K562 (cell line): ENCODE results near the gene AANAT. TPM values are rescaled to one million over a fixed set of nuclear protein-coding genes. Genes with fewer than 3 reads are reported as not detected.

ENCODE experiments used
- ATAC-seq: fragments of 200-7000 bp; cut with Tn5 transposase; 3 replicates; pipeline ENCODE4 v1.9.1; 2020; ENCODE audit warnings: moderate library complexity
- BruUV-seq: library from RNA; stranded (reverse); fragments of 400-500 nt; replicated peaks from 2 replicates; lab custom pipeline; 2021; lab: Mats Ljungman, UMichigan
- CTCF ChIA-PET: fragments of 300-600 bp; formaldehyde crosslinking; extraction: SDS; loops from one replicate; lab custom pipeline; 2021; ENCODE audit warnings: low intra/inter-chr PET ratio; lab: Yijun Ruan, JAX
- POLR2A ChIA-PET: fragments of 300-600, 350-650 bp; sonication (Branson Sonifier 250); formaldehyde crosslinking; extraction: SDS; loops from one replicate; lab custom pipeline; 2021; ENCODE audit warnings: antibody characterized with exemption, inconsistent platforms; lab: Yijun Ruan, JAX
- DNase-seq, 4 experiments: peaks; one replicate each; pipeline versions ENCODE4 v3.0.0 to v3.0.0-alpha.2; 2011 to 2018; ENCODE audit warnings: low spot score in 3 of 4, mixed read lengths in 3 of 4; ENCODE audit errors: extremely low read depth in 1 of 4
- FAIRE-seq: peaks from 2 replicates; lab custom pipeline; 2011; peaks lifted over from hg19 to GRCh38; lab: Jason Lieb, UNC
- H2AFZ ChIP-seq: 2 replicates; pipeline ENCODE4 v1.6.0; 2011; ENCODE audit warnings: low read depth, low read length, control low read depth, inconsistent platforms
- H3K27ac ChIP-seq: fragments of 200-600 bp; 3 replicates; pipeline ENCODE4 v1.8.0; 2011; ENCODE audit warnings: low read depth, mild to moderate bottlenecking, control low read depth, inconsistent platforms, low read length, moderate library complexity, mixed read lengths; ENCODE audit errors: extremely low read depth
- H3K27me3 ChIP-seq, 2 experiments: fragments of 300-600 bp in 1 of 2; 2 replicates in 1 of 2; 3 replicates in 1 of 2; pipeline versions ENCODE4 v1.6.0 to v1.8.0; 2011; ENCODE audit warnings: inconsistent platforms in 2 of 2, low read length in 2 of 2, mild to moderate bottlenecking in 1 of 2, mixed read lengths in 1 of 2, moderate library complexity in 1 of 2; ENCODE audit not compliant: control insufficient read depth in 2 of 2, insufficient read depth in 2 of 2
- H3K36me3 ChIP-seq: fragments of 300-600 bp; 3 replicates; pipeline ENCODE4 v1.8.0; 2011; ENCODE audit warnings: mild to moderate bottlenecking, low read length, inconsistent platforms; ENCODE audit not compliant: control insufficient read depth, insufficient read depth
- H3K4me1 ChIP-seq, 2 experiments: fragments of 200-600 bp in 1 of 2; replicated peaks in 1 of 2; 2 replicates in 1 of 2; 3 replicates in 1 of 2; pipeline versions ENCODE4 v1.5.1 to v1.8.0; 2011; ENCODE audit warnings: inconsistent platforms in 2 of 2, low read length in 2 of 2, mild to moderate bottlenecking in 1 of 2, mixed read lengths in 1 of 2, moderate library complexity in 1 of 2; ENCODE audit not compliant: control insufficient read depth in 2 of 2, insufficient read depth in 2 of 2
- H3K4me2 ChIP-seq: 2 replicates; pipeline ENCODE4 v1.6.1; 2011; ENCODE audit warnings: low read length, control low read depth, inconsistent platforms, mixed read lengths; ENCODE audit not compliant: insufficient read depth
- H3K4me3 ChIP-seq: fragments of 200-600 bp; sonication (generic), shearing (Covaris generic); 2 replicates; pipeline ENCODE4 v1.5.1; 2016; ENCODE audit warnings: control low read depth, inconsistent platforms
- H3K79me2 ChIP-seq: fragments of 200-600 bp; 3 replicates; pipeline ENCODE4 v1.8.0; 2011; ENCODE audit warnings: low read length, inconsistent platforms; ENCODE audit not compliant: control insufficient read depth, insufficient read depth
- H3K9ac ChIP-seq, 2 experiments: 2 replicates each; pipeline versions ENCODE4 v1.6.0 to v1.6.1; 2011; ENCODE audit warnings: low read depth in 2 of 2, low read length in 2 of 2, control low read depth in 1 of 2, inconsistent platforms in 1 of 2, mild to moderate bottlenecking in 1 of 2, mixed read lengths in 1 of 2; ENCODE audit not compliant: insufficient read depth in 1 of 2
- H3K9me1 ChIP-seq: one replicate; pipeline ENCODE4 v1.6.0; 2011; ENCODE audit warnings: inconsistent platforms, mild to moderate bottlenecking, low read length, moderate library complexity; ENCODE audit not compliant: control insufficient read depth, insufficient read depth
- H3K9me3 ChIP-seq: replicated peaks from 2 replicates; pipeline ENCODE4 v1.5.1; 2011; ENCODE audit warnings: low read depth, low read length, inconsistent platforms; ENCODE audit not compliant: control insufficient read depth, insufficient read depth
- H4K20me1 ChIP-seq: replicated peaks from 2 replicates; pipeline ENCODE4 v1.6.1; 2011; ENCODE audit warnings: low read length, inconsistent platforms, mixed read lengths; ENCODE audit not compliant: control insufficient read depth, insufficient read depth
- CBFA2T3 ChIP-seq: fragments of 450-650 bp; IDR thresholded peaks from 2 replicates; pipeline ENCODE4 v1.6.1; 2017
- CBX5 ChIP-seq: IDR thresholded peaks from 2 replicates; pipeline ENCODE4 v1.6.1; 2014; ENCODE audit warnings: low read depth, borderline replicate concordance
- CREB3L1 ChIP-seq: fragments of 450-650 bp; IDR thresholded peaks from 2 replicates; pipeline ENCODE4 v1.6.1; 2014; ENCODE audit warnings: low read depth, mild to moderate bottlenecking, moderate library complexity, borderline replicate concordance
- FOXK2 ChIP-seq, 2 experiments: fragments of 450-650 bp; IDR thresholded peaks in 1 of 2; conservative IDR thresholded peaks in 1 of 2; 2 replicates each; pipeline ENCODE4 v1.6.1; 2016; ENCODE audit warnings: low read depth in 2 of 2, mild to moderate bottlenecking in 1 of 2
- ZNF212 ChIP-seq: fragments of 450-650 bp; formaldehyde crosslinking; IDR thresholded peaks from 2 replicates; pipeline ENCODE4 v1.4.0; 2020; ENCODE audit warnings: mild to moderate bottlenecking
- ZNF766 ChIP-seq: fragments of 200-800 bp; sonication (Bioruptor generic); conservative IDR thresholded peaks from 2 replicates; pipeline ENCODE4 v1.6.1; 2016; ENCODE audit warnings: missing genetic modification characterization, missing compliant biosample characterization
- WGBS: fragments of 100-300 bp; shearing (Covaris generic); methylation state at CpG from one replicate; pipeline ENCODE4 v1.1.6; 2016; ENCODE audit warnings: low coverage, mixed read lengths; ENCODE audit not compliant: insufficient coverage; ENCODE audit errors: missing lambda C conversion rate; 5-methylcytosine and 5-hydroxymethylcytosine counted together
- in situ Hi-C: fragments of 300-500 bp; cut with MboI; formaldehyde crosslinking; loops from 4 replicates; pipeline ENCODE4 v1.15.0; 2018; ENCODE audit warnings: inconsistent platforms, mixed read lengths
- intact Hi-C: fragments of 100-400 bp; cut with micrococcal nuclease; formaldehyde crosslinking; loops from 2 replicates; pipeline ENCODE4 v1.14.2; 2022
- polyA plus RNA-seq, 8 experiments: library from polyadenylated mRNA; depleted of rRNA in 4 of 8; stranded (reverse) in 5 of 8; unstranded in 3 of 8; fragments of >200 nt; fragmentation: Nextera tagmentation in 2 of 8; fragmentation: Illumina TruSeq in 1 of 8; extraction: Ambion mirVana in 2 of 8; extraction: Trizol in 1 of 8; gene quantifications; 2 replicates each; pipeline versions ENCODE4 v1.2.1 to v1.2.3, GENCODE V29; 2011 to 2014; ENCODE audit warnings: inconsistent platforms in 1 of 8, missing spikeins in 1 of 8
- total RNA-seq, 7 experiments: library from RNA; depleted of rRNA in 6 of 7; stranded (reverse); fragments of >200 nt in 6 of 7; fragmentation: Illumina TruSeq in 2 of 7; extraction: Trizol in 2 of 7; gene quantifications; 2 replicates each; pipeline versions ENCODE4 v1.2.1 to v1.2.3, GENCODE V29; 2011 to 2021; ENCODE audit warnings: low replicate concordance in 1 of 7
- TF ChIP-seq, protein P1 (sequence below): fragments of 250-450 bp; sonication (Bioruptor Pico); IDR thresholded peaks from 2 replicates; pipeline ENCODE4 v1.5.1; 2021; ENCODE audit warnings: mild to moderate bottlenecking
- TF ChIP-seq, protein P2 (sequence below): IDR thresholded peaks from 2 replicates; pipeline ENCODE4 v1.6.1; 2012; ENCODE audit warnings: low read depth, low read length, improper control_type of control experiment, borderline replicate concordance

Gene AANAT
- total and polyA plus RNA-seq, 9 of the 15 experiments (the other 6 are each of a cell fraction or from before 2014, with no cell fraction given), result not detected

DNA sequence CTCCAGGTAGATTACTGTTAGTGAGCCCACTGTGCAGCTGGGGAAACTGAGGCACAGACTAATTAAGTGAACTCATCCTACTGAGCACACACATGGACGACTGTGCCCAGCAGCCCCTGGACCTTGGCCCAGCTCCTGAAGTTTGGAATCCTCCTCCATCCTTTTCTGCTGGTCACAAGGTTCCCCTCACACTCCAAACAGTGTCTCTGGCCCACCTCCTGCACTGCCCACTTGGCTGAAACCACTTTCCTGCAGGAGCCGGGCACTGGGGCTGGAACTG, 30.2 kb downstream of the AANAT start:
- peaks cover 16 to 50% of the 10 kb centered on the region in 2 experiments; a peak in 4 of 5 replicates for H3K4me1 ChIP-seq
- FAIRE-seq (no peak), ATAC-seq (no peak), DNase-seq (no peak)
- TF ChIP-seq ZNF212 (CRISPR knock-in tag) (no peak), CBX5 (no peak), CREB3L1 (no peak), CBFA2T3 (no peak), ZNF766 (CRISPR knock-in tag) (no peak), FOXK2 (conservative IDR thresholded peaks at IDR 0.05 in 1 of 2, IDR thresholded peaks at IDR 0.05 in 1 of 2; ENCODE audit: low read depth in 2 of 2) (no peak)
- TF ChIP-seq, protein P1, sequence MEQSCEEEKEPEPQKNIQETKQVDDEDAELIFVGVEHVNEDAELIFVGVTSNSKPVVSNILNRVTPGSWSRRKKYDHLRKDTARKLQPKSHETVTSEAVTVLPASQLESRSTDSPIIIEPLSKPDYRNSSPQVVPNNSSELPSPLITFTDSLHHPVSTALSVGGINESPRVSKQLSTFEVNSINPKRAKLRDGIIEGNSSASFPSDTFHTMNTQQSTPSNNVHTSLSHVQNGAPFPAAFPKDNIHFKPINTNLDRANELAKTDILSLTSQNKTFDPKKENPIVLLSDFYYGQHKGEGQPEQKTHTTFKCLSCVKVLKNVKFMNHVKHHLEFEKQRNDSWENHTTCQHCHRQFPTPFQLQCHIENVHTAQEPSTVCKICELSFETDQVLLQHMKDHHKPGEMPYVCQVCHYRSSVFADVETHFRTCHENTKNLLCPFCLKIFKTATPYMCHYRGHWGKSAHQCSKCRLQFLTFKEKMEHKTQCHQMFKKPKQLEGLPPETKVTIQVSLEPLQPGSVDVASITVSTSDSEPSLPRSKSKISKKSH (CRISPR knock-in tag), result no peak
- TF ChIP-seq, protein P2, sequence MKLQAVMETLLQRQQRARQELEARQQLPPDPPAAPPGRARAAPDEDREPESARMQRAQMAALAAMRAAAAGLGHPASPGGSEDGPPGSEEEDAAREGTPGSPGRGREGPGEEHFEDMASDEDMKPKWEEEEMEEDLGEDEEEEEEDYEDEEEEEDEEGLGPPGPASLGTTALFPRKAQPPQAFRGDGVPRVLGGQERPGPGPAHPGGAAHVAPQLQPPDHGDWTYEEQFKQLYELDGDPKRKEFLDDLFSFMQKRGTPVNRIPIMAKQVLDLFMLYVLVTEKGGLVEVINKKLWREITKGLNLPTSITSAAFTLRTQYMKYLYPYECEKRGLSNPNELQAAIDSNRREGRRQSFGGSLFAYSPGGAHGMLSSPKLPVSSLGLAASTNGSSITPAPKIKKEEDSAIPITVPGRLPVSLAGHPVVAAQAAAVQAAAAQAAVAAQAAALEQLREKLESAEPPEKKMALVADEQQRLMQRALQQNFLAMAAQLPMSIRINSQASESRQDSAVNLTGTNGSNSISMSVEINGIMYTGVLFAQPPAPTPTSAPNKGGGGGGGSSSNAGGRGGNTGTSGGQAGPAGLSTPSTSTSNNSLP, result no peak
- H3K4me2 ChIP-seq, result no peak overlapping the region
- H3K79me2 ChIP-seq, result no peaks in the 10 kb centered on the region
- H3K9ac ChIP-seq, result no peak overlapping the region
- H3K36me3 ChIP-seq, result no peaks in the 10 kb centered on the region
- WGBS, result 33% methylated on average over 2 of the region's 2 CpGs
- intact Hi-C loops, result no loop called here
- no peak overlapping the region for H3K4me3 ChIP-seq
- ChIA-PET POLR2A (interaction anchor here (0.8 kb wide), 1 partner anchor 10 kb away, joined by 6 read pairs; no protein-coding TSS in a partner anchor), CTCF (no interaction called here)
- in situ Hi-C loops, result no loop called here
- BruUV-seq, result no TSS peak
- H3K9me3 ChIP-seq, result no peaks in the 10 kb centered on the region
- peaks cover 0 to 10% of the 10 kb centered on the region in 2 experiments; a peak in 2 of 5 replicates for H3K27me3 ChIP-seq
- H4K20me1 ChIP-seq, result peaks cover 10% of the 10 kb centered on the region; the same call in 1 of the 2 replicates
- H3K27ac ChIP-seq, result no peak overlapping the region
- H3K9me1 ChIP-seq, result peaks cover 4% of the 10 kb centered on the region
- no peak overlapping the region for H2AFZ ChIP-seq
